HEK293 (cell line): ENCODE data around the gene KIF13A.

Experiments used
- ZEB2 ChIP-seq: fragments of 450-650 bp; formaldehyde crosslinking; IDR thresholded peaks from 2 replicates; pipeline ENCODE4 v1.5.1; 2016; ENCODE audit warnings: missing biosample characterization, missing genetic modification characterization
- ZFHX2 ChIP-seq: fragments of 450-650 bp; formaldehyde crosslinking; conservative IDR thresholded peaks from 2 replicates; pipeline ENCODE4 v1.5.1; 2016; ENCODE audit warnings: missing biosample characterization, missing genetic modification characterization
- ZNF133 ChIP-seq: fragments of 450-650 bp; formaldehyde crosslinking; IDR thresholded peaks from 2 replicates; pipeline ENCODE4 v1.5.1; 2016; ENCODE audit warnings: missing biosample characterization, missing genetic modification characterization
- ZNF24 ChIP-seq: fragments of 450-650 bp; formaldehyde crosslinking; IDR thresholded peaks from 2 replicates; pipeline ENCODE4 v1.5.1; 2016; ENCODE audit warnings: missing biosample characterization, missing genetic modification characterization
- ZNF473 ChIP-seq: fragments of 450-650 bp; formaldehyde crosslinking; IDR thresholded peaks from 2 replicates; pipeline ENCODE4 v1.5.1; 2017; ENCODE audit warnings: missing biosample characterization, missing genetic modification characterization
- ZNF76 ChIP-seq: fragments of 450-650 bp; formaldehyde crosslinking; IDR thresholded peaks from 2 replicates; pipeline ENCODE4; 2016; ENCODE audit warnings: low read depth, missing biosample characterization, missing genetic modification characterization, borderline replicate concordance
- TF ChIP-seq, protein P1 (sequence below): fragments of 450-650 bp; formaldehyde crosslinking; IDR thresholded peaks from 2 replicates; pipeline ENCODE4 v1.5.1; 2016; ENCODE audit warnings: missing biosample characterization, missing genetic modification characterization

DNA sequence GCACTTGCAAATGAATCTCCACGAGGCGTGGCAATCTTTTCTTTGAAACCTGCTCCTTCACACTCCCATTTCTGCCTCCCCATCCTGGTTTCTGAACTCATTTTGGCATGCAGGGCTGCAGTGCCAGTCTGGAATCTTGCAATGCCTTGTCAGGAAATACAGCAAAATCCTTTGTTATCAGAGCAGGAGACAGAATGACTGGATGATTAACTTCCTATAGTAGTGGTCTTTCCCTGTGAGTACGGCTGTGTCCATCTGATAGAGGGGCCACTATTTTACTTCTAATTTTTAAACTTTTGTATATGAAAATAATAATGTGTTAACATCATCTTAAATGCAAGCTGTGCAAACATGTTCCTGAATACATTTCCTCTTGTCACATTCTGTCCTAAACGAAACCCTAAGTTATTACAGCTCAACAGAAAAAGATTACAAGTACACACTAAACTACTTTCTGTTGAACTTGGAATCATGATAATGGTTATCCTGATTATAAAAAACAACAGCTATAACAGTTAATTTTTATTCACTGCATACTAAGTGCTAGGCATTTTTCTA lies 140.2 kb downstream of the KIF13A start:
- no peak for TF ChIP-seq ZEB2 (tag by site-specific recombination)
- TF ChIP-seq, protein P1, sequence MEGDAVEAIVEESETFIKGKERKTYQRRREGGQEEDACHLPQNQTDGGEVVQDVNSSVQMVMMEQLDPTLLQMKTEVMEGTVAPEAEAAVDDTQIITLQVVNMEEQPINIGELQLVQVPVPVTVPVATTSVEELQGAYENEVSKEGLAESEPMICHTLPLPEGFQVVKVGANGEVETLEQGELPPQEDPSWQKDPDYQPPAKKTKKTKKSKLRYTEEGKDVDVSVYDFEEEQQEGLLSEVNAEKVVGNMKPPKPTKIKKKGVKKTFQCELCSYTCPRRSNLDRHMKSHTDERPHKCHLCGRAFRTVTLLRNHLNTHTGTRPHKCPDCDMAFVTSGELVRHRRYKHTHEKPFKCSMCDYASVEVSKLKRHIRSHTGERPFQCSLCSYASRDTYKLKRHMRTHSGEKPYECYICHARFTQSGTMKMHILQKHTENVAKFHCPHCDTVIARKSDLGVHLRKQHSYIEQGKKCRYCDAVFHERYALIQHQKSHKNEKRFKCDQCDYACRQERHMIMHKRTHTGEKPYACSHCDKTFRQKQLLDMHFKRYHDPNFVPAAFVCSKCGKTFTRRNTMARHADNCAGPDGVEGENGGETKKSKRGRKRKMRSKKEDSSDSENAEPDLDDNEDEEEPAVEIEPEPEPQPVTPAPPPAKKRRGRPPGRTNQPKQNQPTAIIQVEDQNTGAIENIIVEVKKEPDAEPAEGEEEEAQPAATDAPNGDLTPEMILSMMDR (tag by site-specific recombination): no peak
- TF ChIP-seq ZNF133 (tag by site-specific recombination): no peak
- no peak for TF ChIP-seq ZNF473
- no peak for TF ChIP-seq ZFHX2
- no peak for TF ChIP-seq ZNF76 (tag by site-specific recombination)
- no peak for TF ChIP-seq ZNF24 (tag by site-specific recombination)
